ENCODE data around the gene FKRP. TPM values are rescaled to one million over a fixed set of nuclear protein-coding genes. Genes with fewer than 3 reads are reported as not detected.
"Not testable (repeated sequence)": the region's sequence is repeated elsewhere in the genome, so short reads cannot be mapped to it uniquely, and the experiment has no call there.

The FKRP gene
- total RNA-seq, 4 donors from 2014 or later: 15.7 to 20.4 (median 17.7) TPM

DNA sequence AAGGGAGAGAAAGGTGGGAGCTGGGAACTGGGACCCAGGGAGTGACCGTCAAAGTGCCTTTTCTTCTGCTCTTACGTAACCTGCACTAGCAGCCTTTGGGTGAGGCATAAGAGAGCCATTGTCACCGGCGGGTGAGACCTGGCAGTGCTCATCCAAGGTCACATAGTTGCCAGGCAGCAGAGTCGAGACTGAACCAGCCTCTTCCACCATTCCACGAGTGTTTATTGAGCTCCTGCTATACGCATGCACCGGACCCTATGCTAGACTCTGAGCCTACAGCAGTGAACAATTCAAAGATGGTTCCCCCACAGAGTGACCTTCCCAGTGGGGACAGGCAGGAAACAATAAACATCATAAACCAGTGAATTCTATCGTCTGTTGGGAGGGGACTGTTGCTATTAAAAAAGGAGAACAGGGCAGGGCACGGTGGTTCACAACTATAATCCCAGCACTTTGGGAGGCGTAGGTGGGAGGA is 19.0 kb downstream of the FKRP start:
- no peak overlapping the region for H3K27ac ChIP-seq
- H3K4me3 ChIP-seq: no peak overlapping the region
- H3K36me3 ChIP-seq: no peaks in the 10 kb centered on the region
- TF ChIP-seq, protein P1, sequence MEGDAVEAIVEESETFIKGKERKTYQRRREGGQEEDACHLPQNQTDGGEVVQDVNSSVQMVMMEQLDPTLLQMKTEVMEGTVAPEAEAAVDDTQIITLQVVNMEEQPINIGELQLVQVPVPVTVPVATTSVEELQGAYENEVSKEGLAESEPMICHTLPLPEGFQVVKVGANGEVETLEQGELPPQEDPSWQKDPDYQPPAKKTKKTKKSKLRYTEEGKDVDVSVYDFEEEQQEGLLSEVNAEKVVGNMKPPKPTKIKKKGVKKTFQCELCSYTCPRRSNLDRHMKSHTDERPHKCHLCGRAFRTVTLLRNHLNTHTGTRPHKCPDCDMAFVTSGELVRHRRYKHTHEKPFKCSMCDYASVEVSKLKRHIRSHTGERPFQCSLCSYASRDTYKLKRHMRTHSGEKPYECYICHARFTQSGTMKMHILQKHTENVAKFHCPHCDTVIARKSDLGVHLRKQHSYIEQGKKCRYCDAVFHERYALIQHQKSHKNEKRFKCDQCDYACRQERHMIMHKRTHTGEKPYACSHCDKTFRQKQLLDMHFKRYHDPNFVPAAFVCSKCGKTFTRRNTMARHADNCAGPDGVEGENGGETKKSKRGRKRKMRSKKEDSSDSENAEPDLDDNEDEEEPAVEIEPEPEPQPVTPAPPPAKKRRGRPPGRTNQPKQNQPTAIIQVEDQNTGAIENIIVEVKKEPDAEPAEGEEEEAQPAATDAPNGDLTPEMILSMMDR (IDR thresholded peaks at IDR 0.05): no peak
- TF ChIP-seq EP300 (IDR thresholded peaks at IDR 0.05) (no peak), POLR2A (IDR thresholded peaks at IDR 0.05) (no peak)
- no peak for DNase-seq (ENCODE audit: low spot score in 2 of 2)
- no peaks in the 10 kb centered on the region for H3K27me3 ChIP-seq
- 47 to 55% methylated on average over 11 of the region's 11 CpGs for WGBS, 2 donors
- peaks cover 0 to 26% (median 10%) of the 10 kb centered on the region in 4 donors for H3K4me1 ChIP-seq
- no peaks in the 10 kb centered on the region for H3K9me3 ChIP-seq

DNA sequence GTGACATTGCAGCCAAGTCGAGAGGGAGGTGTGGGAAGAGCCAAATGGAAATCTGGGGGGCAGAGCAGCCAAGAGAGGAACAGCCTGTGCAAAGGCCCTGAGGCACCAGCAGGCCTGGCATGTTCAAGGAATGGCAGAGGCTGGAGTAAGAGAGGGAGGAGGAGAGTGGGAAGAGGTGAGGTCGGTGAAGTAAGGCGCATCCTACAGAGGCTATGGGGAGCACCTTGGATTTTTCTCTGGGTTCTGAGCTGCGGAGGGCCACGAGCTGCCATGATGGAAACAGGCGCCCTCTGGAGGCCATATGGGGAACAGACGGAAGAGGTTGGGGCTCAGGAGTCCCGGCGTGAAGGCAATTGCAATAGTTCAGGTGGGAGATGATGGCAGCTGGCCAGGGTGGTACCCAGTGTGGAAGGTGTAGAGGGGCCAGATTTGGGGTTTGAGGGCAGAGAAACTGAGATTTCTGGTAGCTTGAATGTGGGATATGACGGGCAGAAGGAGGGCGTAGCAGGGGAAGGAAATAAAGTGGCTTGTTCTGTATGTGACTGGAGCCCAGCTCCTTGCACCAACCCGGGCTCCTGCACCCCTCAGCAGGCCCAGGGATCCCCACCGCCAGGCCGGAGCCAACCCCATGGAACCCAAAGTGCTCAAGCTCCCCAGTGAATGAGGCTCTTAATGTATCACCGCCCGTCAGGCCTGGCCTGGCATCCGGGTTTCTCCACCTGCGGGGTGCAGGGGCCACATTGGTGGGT is 20.9 kb downstream of the FKRP start:
- no peaks in the 10 kb centered on the region for H3K36me3 ChIP-seq
- H3K27ac ChIP-seq: no peak overlapping the region
- H3K27me3 ChIP-seq: no peaks in the 10 kb centered on the region
- peaks cover 0 to 7% (median under 1%) of the 10 kb centered on the region in 4 donors for H3K4me1 ChIP-seq
- H3K9me3 ChIP-seq: no peaks in the 10 kb centered on the region
- no peak for TF ChIP-seq POLR2A (IDR thresholded peaks at IDR 0.05)
- TF ChIP-seq, protein P1 (IDR thresholded peaks at IDR 0.05): peak; percentile 34 to 53 (median 42)
- no peak overlapping the region for H3K4me3 ChIP-seq
- WGBS, 2 donors: 56 to 60% methylated on average over 18 of the region's 18 CpGs
- DNase-seq (ENCODE audit: low spot score in 2 of 2): no peak

DNA sequence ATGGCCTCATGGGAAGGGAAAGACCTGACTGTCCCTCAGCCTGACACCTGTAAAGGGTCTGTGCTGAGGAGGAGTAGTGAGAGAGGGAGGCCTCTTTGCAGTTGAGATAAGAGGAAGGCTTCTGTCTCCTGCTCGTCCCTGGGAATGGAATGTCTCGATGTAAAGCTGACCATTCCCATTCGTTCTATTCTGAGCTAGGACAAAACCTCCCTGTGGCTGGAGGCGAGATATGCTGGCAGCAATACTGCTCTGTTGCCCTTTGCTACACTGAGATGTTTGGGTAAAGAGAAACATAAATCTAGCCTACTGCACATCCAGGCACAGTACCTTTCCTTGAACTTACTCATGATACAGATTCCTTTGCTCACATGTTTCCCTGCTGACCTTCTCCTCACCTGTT is 22.9 kb downstream of the FKRP start:
- H3K36me3 ChIP-seq; H3K27me3 ChIP-seq; H3K4me3 ChIP-seq; DNase-seq (ENCODE audit: low spot score in 2 of 2); H3K9me3 ChIP-seq; H3K4me1 ChIP-seq: not testable (repeated sequence)
- 20 to 30% methylated on average over 4 of the region's 4 CpGs for WGBS, 2 donors
- H3K27ac ChIP-seq: peak overlapping the region in 2 of 4 donors; percentile 47 to 60

DNA sequence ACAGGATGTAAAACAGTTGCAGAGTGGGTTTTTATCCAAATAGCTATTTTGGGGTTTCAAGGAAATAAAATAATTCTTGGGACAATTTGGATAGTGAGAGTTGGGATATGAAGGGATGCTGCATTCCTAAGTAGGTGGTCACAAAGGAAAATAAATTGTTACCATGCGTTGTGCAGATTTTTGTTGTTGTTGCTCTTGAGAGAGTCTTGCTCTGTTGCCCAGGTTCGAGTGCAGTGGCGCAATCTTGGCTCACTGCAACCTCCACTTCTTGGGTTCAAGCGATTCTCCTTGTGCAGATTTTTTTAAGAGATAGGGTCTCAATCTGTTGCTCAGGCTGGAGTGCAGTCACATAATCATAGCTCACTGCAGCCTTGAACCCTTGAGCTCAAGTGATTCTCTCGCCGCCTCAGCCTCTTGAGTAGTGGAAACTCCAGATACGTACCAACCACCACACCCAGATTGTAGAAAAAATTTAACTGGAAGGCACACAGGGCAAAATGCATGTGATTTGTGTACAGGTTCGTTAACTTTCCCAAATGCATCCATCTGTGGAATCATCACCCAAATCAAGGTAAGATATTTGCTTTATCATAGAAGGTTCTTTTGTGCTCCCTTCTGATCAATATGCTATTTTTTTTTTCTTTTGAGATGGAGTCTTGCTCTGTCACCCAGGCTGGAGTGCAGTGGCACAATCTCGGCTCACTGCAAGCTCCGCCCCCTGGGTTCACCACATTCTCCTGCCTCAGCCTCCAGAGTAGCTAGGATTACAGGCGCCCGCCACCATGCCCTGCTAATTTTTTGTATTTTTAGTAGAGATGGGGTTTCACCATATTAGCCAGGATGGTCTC is 26.5 kb downstream of the FKRP start:
- Histone ChIP-seq H3K4me1 (no peaks in the 10 kb centered on the region), H3K27ac (no peak overlapping the region), H3K36me3 (peaks cover 0 to 43% (median 21%) of the 10 kb centered on the region in 3 donors), H3K27me3 (no peaks in the 10 kb centered on the region), H3K4me3 (no peak overlapping the region), H3K9me3 (no peaks in the 10 kb centered on the region)
- DNase-seq (ENCODE audit: low spot score in 2 of 2): no peak
- TF ChIP-seq EP300 (IDR thresholded peaks at IDR 0.05): no peak
- TF ChIP-seq, protein P1 (IDR thresholded peaks at IDR 0.05): no peak
- no peak for TF ChIP-seq POLR2A (IDR thresholded peaks at IDR 0.05)
- WGBS, 2 donors: 84 to 86% methylated on average over 11 of the region's 12 CpGs

DNA sequence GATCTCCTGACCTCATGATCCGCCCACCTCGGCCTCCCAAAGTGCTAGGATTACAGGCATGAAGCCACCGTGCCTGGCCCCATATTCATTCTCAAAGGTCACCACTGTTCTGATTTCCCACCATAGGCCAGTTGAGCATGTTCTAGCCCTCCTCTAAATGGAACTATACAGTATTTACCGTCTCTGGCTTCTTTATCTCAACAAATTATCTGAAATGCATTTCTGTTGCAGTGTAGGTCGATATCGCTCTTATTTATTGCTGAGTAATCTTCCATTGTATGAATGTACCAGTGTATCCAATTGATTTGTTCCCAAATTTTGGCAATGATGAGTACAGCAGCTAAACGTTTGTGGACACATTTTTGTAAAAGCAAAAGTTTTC is 27.2 kb downstream of the FKRP start:
- WGBS, 2 donors: 60 to 68% methylated on average over 7 of the region's 7 CpGs
- no peaks in the 10 kb centered on the region for H3K9me3 ChIP-seq
- no peak for DNase-seq (ENCODE audit: low spot score in 2 of 2)
- peaks cover 0 to 49% (median 21%) of the 10 kb centered on the region in 3 donors for H3K36me3 ChIP-seq
- no peak overlapping the region for H3K4me3 ChIP-seq
- H3K27ac ChIP-seq: no peak overlapping the region
- TF ChIP-seq, protein P1 (IDR thresholded peaks at IDR 0.05): no peak
- no peak for TF ChIP-seq POLR2A (IDR thresholded peaks at IDR 0.05)
- H3K4me1 ChIP-seq: peaks cover 0 to 1% (median 0%) of the 10 kb centered on the region in 4 donors
- H3K27me3 ChIP-seq: no peaks in the 10 kb centered on the region
